Naive thymus-derived CD4-positive, alpha-beta T cell (primary cell): ENCODE data around the gene NUP98. TPM values are rescaled to one million over a fixed set of nuclear protein-coding genes. Genes with fewer than 3 reads are reported as not detected.
A peak's percentile ranks its signal among the peaks of the same experiment; 100 is the strongest.
"Not testable (repeated sequence)": the region's sequence is repeated elsewhere in the genome, so short reads cannot be mapped to it uniquely, and the experiment has no call there.

ENCODE experiments used
- ATAC-seq: fragments of 150-1000 bp; cut with Tn5 transposase; 2 replicates; pipeline ENCODE4 v1.10.0; 2021; ENCODE audit warnings: mild to moderate bottlenecking, moderate library complexity
- CTCF ChIA-PET: fragments of 350-600 bp; sonication (Branson Sonifier 250); formaldehyde crosslinking; loops from one replicate; lab custom pipeline; 2021; ENCODE audit warnings: antibody characterized with exemption; lab: Charles Lee
- POLR2A ChIA-PET: fragments of 350-600 bp; sonication (Branson Sonifier 250); formaldehyde crosslinking; loops from one replicate; lab custom pipeline; 2021; ENCODE audit warnings: antibody characterized with exemption, inconsistent platforms; lab: Charles Lee
- DNase-seq, 9 donors: peaks; one replicate each; pipeline versions ENCODE4 v3.0.0 to v3.0.0-alpha.2; 2020 to 2022; ENCODE audit warnings: mixed read lengths in 1 of 9
- H3K27ac ChIP-seq: one replicate; pipeline ENCODE4 v1.7.0; 2013; ENCODE audit warnings: mild to moderate bottlenecking, low read depth, low read length, moderate library complexity
- H3K27me3 ChIP-seq, 2 donors: one replicate each; pipeline ENCODE4 v1.7.0; 2013; ENCODE audit warnings: low read length in 2 of 2, mild to moderate bottlenecking in 2 of 2, moderate library complexity in 2 of 2; ENCODE audit not compliant: control insufficient read depth in 2 of 2, insufficient read depth in 2 of 2
- H3K36me3 ChIP-seq, 3 experiments: 1 replicate in 2 of 3; 2 replicates in 1 of 3; pipeline ENCODE4 v1.7.0; 2013; ENCODE audit warnings: low read length in 3 of 3, mild to moderate bottlenecking in 3 of 3, moderate library complexity in 1 of 3; ENCODE audit not compliant: insufficient read depth in 3 of 3, control insufficient read depth in 2 of 3
- H3K4me1 ChIP-seq, 2 donors: one replicate each; pipeline ENCODE4 v1.7.0; 2013; ENCODE audit warnings: low read length in 2 of 2, mild to moderate bottlenecking in 2 of 2, moderate library complexity in 1 of 2; ENCODE audit not compliant: control insufficient read depth in 2 of 2, insufficient read depth in 2 of 2
- H3K4me3 ChIP-seq: 2 replicates; pipeline ENCODE4 v1.7.0; 2013; ENCODE audit warnings: mild to moderate bottlenecking, low read length
- H3K9me3 ChIP-seq, 3 experiments: 1 replicate in 2 of 3; 2 replicates in 1 of 3; pipeline ENCODE4 v1.7.0; 2013; ENCODE audit warnings: low read length in 3 of 3; ENCODE audit not compliant: control insufficient read depth in 2 of 3
- H3K27ac Mint-ChIP-seq, 9 donors: one replicate each; pipeline ENCODE4 v1.8.0; 2020 to 2022; ENCODE audit warnings: mixed read lengths in 9 of 9, mild to moderate bottlenecking in 8 of 9, moderate library complexity in 5 of 9, inconsistent platforms in 2 of 9
- H3K27me3 Mint-ChIP-seq, 5 donors: one replicate each; pipeline ENCODE4 v1.8.0; 2021 to 2022; ENCODE audit warnings: mixed read lengths in 5 of 5, mild to moderate bottlenecking in 1 of 5
- H3K36me3 Mint-ChIP-seq, 5 donors: one replicate each; pipeline ENCODE4 v1.8.0; 2020 to 2022; ENCODE audit warnings: mixed read lengths in 5 of 5, mild to moderate bottlenecking in 3 of 5, inconsistent platforms in 1 of 5
- H3K4me1 Mint-ChIP-seq, 7 donors: one replicate each; pipeline ENCODE4 v1.8.0; 2020 to 2022; ENCODE audit warnings: mixed read lengths in 7 of 7, mild to moderate bottlenecking in 3 of 7, inconsistent platforms in 1 of 7
- H3K4me3 Mint-ChIP-seq, 10 donors: one replicate each; pipeline ENCODE4 v1.8.0; 2020 to 2022; ENCODE audit warnings: mild to moderate bottlenecking in 10 of 10, mixed read lengths in 10 of 10, moderate library complexity in 6 of 10, inconsistent platforms in 2 of 10
- H3K9me3 Mint-ChIP-seq, 11 donors: one replicate each; pipeline ENCODE4 v1.8.0; 2020 to 2022; ENCODE audit warnings: mixed read lengths in 11 of 11, mild to moderate bottlenecking in 4 of 11, inconsistent platforms in 1 of 11, moderate library complexity in 1 of 11
- intact Hi-C, 2 donors: fragments of 100-400 bp; cut with micrococcal nuclease; formaldehyde crosslinking; loops; one replicate each; pipeline ENCODE4 v1.15.1; 2023
- polyA plus RNA-seq, 2 donors: library from polyadenylated mRNA; unstranded; fragments of 300-500 nt; fragmentation: Illumina TruSeq; gene quantifications; one replicate each; pipeline ENCODE4 v1.2.3, GENCODE V29; 2021
- total RNA-seq, 6 experiments: library from RNA in 5 of 6; stranded (reverse) in 5 of 6; gene quantifications; 1 replicate in 5 of 6; 2 replicates in 1 of 6; pipeline ENCODE4 v1.2.3 and lab custom pipeline; 2021 to 2026

The NUP98 gene
- total and polyA plus RNA-seq, 7 experiments from 2014 or later, result 45.0 to 137 (median 104) TPM

DNA sequence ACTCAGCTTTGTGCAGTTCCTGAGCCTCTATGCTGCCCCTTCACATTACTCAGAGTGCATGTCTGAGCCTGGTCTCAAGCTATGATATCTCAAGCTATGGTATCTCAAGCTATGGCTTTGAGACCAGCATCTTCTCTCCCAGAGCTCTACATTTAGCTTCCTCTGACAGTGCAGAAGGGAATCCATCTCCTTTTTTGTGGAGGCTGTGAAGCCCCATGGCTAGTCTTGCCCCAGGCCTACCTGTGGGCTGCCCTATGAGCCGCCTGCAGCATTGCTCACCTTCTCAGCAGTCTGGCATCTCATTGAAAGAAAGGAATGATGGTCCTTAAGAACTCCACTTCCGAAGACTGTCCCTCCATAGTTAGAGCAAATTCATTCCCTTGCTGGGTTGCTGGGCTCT lies 23.6 kb upstream of the NUP98 start:
- Mint-ChIP-seq H3K4me3 (no peak overlapping the region), H3K27me3 (no peaks in the 10 kb centered on the region), H3K36me3 (peaks cover 0 to 11% (median 3%) of the 10 kb centered on the region in 5 donors), H3K4me1 (peaks cover 12 to 27% (median 24%) of the 10 kb centered on the region in 7 donors), H3K9me3 (no peaks in the 10 kb centered on the region), H3K27ac (peak overlapping the region in 1 of 9 donors; percentile 36)
- H3K36me3 ChIP-seq, result peaks cover 0 to 5% (median 0%) of the 10 kb centered on the region in 3 experiments
- ChIA-PET CTCF (interaction anchor here (0.5 to 2.7 kb wide), 6 partner anchors 12 to 251 kb away, joined by 3 to 8 read pairs (median 4); partner anchors contain the start of genes PGAP2 and RHOG), POLR2A (interaction anchor here (0.6 to 1.6 kb wide), 4 partner anchors 8 to 34 kb away, joined by 3 to 4 read pairs (median 3); no protein-coding TSS in a partner anchor)
- intact Hi-C loops, result no loop called here
- no peak for ATAC-seq
- H3K27me3 ChIP-seq, result no peaks in the 10 kb centered on the region
- peaks cover 10 to 12% of the 10 kb centered on the region in 2 donors for H3K4me1 ChIP-seq
- no peak for DNase-seq
- H3K4me3 ChIP-seq, result no peak overlapping the region
- no peak overlapping the region for H3K27ac ChIP-seq
- no peaks in the 10 kb centered on the region for H3K9me3 ChIP-seq

DNA sequence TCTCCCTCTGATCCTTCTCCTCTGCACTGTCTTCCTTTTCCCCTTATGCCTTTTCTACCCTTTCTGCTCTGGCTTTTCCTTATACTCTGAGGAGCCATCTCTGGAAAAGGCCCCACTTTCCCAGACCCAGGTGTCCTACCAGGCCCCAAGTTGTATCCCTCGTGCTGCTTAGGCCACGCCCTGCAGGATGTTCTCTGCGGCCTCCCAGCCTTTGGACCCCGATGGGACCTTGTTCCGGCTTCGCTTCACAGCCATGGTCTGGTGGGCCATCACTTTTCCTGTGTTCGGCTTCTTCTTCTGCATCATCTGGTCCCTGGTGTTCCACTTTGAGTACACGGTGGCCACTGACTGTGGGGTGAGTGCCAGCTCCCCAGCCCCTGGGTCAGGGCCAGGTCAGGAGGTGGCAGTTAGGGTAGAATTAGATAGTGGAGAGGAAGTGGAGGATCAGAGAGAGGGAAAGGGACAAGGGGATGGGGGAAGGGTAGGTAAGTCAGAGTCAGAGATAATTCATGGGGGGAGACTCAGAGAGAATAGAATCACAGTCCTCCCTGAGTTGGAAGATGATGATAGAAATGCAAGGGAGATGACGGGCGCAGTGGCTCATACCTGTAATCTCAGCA lies 19.9 kb upstream of the NUP98 start:
- Histone ChIP-seq H3K4me1 (no peaks in the 10 kb centered on the region), H3K9me3 (no peaks in the 10 kb centered on the region), H3K36me3 (no peaks in the 10 kb centered on the region), H3K4me3 (no peak overlapping the region), H3K27me3 (no peaks in the 10 kb centered on the region), H3K27ac (no peak overlapping the region)
- Mint-ChIP-seq H3K4me3 (no peak overlapping the region), H3K36me3 (peaks cover 0 to 11% (median 2%) of the 10 kb centered on the region in 5 donors), H3K4me1 (peaks cover 0 to 10% (median 3%) of the 10 kb centered on the region in 7 donors), H3K27me3 (no peaks in the 10 kb centered on the region), H3K27ac (peak overlapping the region in 2 of 9 donors; percentile 31 to 67), H3K9me3 (no peaks in the 10 kb centered on the region)
- no peak for ATAC-seq
- intact Hi-C loops, result no loop called here
- ChIA-PET CTCF (interaction anchor here (0.6 to 1.4 kb wide), 2 partner anchors 37 to 192 kb away, joined by 4 to 5 read pairs; no protein-coding TSS in a partner anchor), POLR2A (interaction anchor here (1.5 kb wide), 1 partner anchor 14 kb away, joined by 4 read pairs; no protein-coding TSS in a partner anchor)
- no peak for DNase-seq

DNA sequence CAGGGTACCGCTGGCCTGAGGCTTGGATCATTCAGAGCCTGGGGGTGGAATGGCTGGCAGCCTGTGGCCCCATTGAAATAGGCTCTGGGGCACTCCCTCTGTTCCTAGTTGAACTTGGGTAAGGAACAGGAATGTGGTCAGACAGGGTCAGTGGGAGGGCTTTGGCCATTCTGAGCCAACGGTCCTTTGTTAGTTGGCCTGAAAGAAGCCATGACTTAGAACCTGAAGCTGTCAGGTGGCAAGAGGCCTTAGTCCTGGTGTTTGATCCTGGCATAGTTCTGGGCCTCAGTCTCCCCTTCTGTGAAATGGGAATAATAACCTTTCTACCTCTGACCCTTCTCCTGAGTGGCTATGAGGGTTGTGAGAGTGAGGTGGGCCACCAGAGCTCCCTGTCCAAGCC lies 19.3 kb upstream of the NUP98 start:
- Histone ChIP-seq H3K27ac (no peak overlapping the region), H3K36me3 (no peaks in the 10 kb centered on the region), H3K4me3 (no peak overlapping the region), H3K27me3 (no peaks in the 10 kb centered on the region), H3K4me1 (no peaks in the 10 kb centered on the region), H3K9me3 (no peaks in the 10 kb centered on the region)
- Mint-ChIP-seq H3K4me1 (peaks cover 0 to 10% (median 3%) of the 10 kb centered on the region in 7 donors), H3K9me3 (no peaks in the 10 kb centered on the region), H3K36me3 (peaks cover 0 to 15% (median 2%) of the 10 kb centered on the region in 5 donors), H3K4me3 (no peak overlapping the region), H3K27me3 (no peaks in the 10 kb centered on the region), H3K27ac (no peak overlapping the region)
- intact Hi-C loops, result no loop called here
- CTCF ChIA-PET, result interaction anchor here (1.4 kb wide), 1 partner anchor 38 kb away, joined by 4 read pairs; no protein-coding TSS in a partner anchor
- ATAC-seq (no peak), DNase-seq (no peak)
- POLR2A ChIA-PET, result no interaction called here

DNA sequence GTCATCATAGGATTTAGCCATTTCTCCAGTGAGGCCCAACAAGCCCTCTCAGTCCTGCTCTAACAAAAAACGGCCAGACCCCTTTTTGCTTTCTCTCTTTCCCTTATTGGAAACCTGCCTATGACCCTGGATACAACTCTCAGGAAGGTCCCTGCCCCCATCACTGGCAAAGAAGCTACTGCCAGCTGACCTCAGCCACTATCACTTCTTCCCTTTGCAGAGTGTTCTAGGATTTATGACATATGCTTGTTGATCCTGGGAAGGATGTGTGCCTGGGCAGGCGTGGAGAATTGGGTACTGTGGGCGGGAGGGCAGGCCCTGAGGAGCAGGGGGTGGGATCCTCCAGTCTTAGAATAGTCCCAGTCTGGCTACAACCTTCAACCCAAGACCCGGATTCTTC lies 18.5 kb upstream of the NUP98 start:
- H3K27me3 ChIP-seq, result no peaks in the 10 kb centered on the region
- CTCF ChIA-PET, result interaction anchor here (1.4 to 1.6 kb wide), 2 partner anchors 26 to 38 kb away, joined by 4 to 5 read pairs; partner anchors contain the start of gene RHOG
- Mint-ChIP-seq H3K4me3 (no peak overlapping the region), H3K36me3 (peaks cover 0 to 22% (median 3%) of the 10 kb centered on the region in 5 donors), H3K4me1 (peaks cover 0 to 10% (median 3%) of the 10 kb centered on the region in 7 donors), H3K9me3 (no peaks in the 10 kb centered on the region), H3K27ac (no peak overlapping the region), H3K27me3 (no peaks in the 10 kb centered on the region)
- POLR2A ChIA-PET, result interaction anchor here (1.1 kb wide), 1 partner anchor 250 kb away, joined by 4 read pairs; no protein-coding TSS in a partner anchor
- no peak for ATAC-seq
- H3K27ac ChIP-seq, result no peak overlapping the region
- H3K9me3 ChIP-seq, result no peaks in the 10 kb centered on the region
- intact Hi-C loops, result no loop called here
- H3K4me3 ChIP-seq, result no peak overlapping the region
- no peak for DNase-seq
- H3K4me1 ChIP-seq, result no peaks in the 10 kb centered on the region
- H3K36me3 ChIP-seq, result peaks cover 0 to 6% (median 0%) of the 10 kb centered on the region in 3 experiments

DNA sequence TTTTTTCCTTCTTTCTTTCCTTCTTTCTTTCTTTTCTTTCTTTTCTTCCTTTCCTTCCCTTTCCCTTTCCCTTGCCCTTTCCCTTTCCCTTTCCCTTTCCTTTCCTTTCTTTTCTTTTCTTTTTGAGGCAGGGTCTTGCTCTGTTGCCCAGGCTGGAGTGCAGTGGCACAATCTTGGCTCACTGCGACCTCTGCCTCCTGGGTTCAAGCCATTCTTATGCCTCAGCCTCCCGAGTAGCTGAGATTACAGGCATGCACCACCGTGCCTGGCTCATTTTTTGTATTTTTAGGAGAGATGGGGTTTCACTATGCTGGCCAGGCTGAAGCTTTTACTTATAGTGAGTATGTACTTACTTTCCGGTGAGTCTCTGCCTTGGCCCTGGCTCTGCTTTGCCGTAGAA lies 17.5 kb upstream of the NUP98 start:
- H3K36me3 Mint-ChIP-seq, result peaks cover 0 to 22% (median 3%) of the 10 kb centered on the region in 5 donors
- H3K4me1 ChIP-seq, H3K27me3 ChIP-seq, H3K27me3 Mint-ChIP-seq, DNase-seq, H3K4me3 Mint-ChIP-seq, intact Hi-C loops, H3K4me3 ChIP-seq, H3K36me3 ChIP-seq, H3K27ac Mint-ChIP-seq, H3K9me3 Mint-ChIP-seq, H3K9me3 ChIP-seq, ATAC-seq, H3K27ac ChIP-seq: not testable (repeated sequence)
- CTCF ChIA-PET, result interaction anchor here (1.6 kb wide), 1 partner anchor 27 kb away, joined by 5 read pairs; the partner anchor contains the start of gene RHOG
- POLR2A ChIA-PET, result interaction anchor here (0.7 to 1.1 kb wide), 4 partner anchors 20 to 292 kb away, joined by 3 to 4 read pairs (median 3); no protein-coding TSS in a partner anchor
- peaks cover 0 to 10% (median 7%) of the 10 kb centered on the region in 7 donors for H3K4me1 Mint-ChIP-seq

DNA sequence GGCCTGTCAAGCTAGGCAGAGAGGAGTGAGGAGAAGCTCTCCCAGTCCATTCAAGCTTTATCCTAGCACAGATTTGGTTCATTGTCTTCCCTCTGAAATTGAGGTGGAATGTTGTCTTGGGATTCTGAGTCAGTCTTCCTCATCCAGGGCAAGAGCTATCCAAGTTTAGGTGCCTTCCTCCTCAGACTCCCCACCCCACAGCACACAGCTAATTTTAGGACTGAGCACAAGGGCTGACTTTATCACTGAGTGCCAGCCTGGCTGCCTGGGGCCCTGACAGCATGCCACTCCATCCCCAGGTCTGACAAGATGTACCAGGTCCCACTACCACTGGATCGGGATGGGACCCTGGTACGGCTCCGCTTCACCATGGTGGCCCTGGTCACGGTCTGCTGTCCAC lies 13.6 kb upstream of the NUP98 start:
- peaks cover 12 to 23% (median 18%) of the 10 kb centered on the region in 7 donors for H3K4me1 Mint-ChIP-seq
- Histone ChIP-seq H3K36me3 (peaks cover 0 to 7% (median 0%) of the 10 kb centered on the region in 3 experiments), H3K4me3 (no peak overlapping the region), H3K27me3 (no peaks in the 10 kb centered on the region), H3K9me3 (no peaks in the 10 kb centered on the region), H3K4me1 (peaks cover 3 to 12% of the 10 kb centered on the region in 2 donors), H3K27ac (no peak overlapping the region)
- no peaks in the 10 kb centered on the region for H3K27me3 Mint-ChIP-seq
- ChIA-PET CTCF (no interaction called here), POLR2A (interaction anchor here (4.0 to 4.3 kb wide), 2 partner anchors 13 to 29 kb away, joined by 31 to 45 read pairs; partner anchors contain the start of genes NUP98 and RHOG)
- DNase-seq, result no peak
- intact Hi-C loops, result no loop called here
- peaks cover 0 to 14% (median 0%) of the 10 kb centered on the region in 5 donors for H3K36me3 Mint-ChIP-seq
- H3K9me3 Mint-ChIP-seq, result no peaks in the 10 kb centered on the region
- ATAC-seq, result no peak
- no peak overlapping the region for H3K27ac Mint-ChIP-seq
- H3K4me3 Mint-ChIP-seq, result no peak overlapping the region
